HG03108 (cell line): ENCODE results near the gene TUBGCP2.
"Not testable (repeated sequence)": the region's sequence is repeated elsewhere in the genome, so short reads cannot be mapped to it uniquely, and the experiment has no call there.

Experiments
- ATAC-seq: cut with Tn5 transposase; IDR thresholded peaks from one replicate; pipeline ENCODE4 v1.9.1; 2021; ENCODE audit warnings: moderate library complexity; ENCODE audit not compliant: unreplicated experiment

TUBGCP2 gene

DNA sequence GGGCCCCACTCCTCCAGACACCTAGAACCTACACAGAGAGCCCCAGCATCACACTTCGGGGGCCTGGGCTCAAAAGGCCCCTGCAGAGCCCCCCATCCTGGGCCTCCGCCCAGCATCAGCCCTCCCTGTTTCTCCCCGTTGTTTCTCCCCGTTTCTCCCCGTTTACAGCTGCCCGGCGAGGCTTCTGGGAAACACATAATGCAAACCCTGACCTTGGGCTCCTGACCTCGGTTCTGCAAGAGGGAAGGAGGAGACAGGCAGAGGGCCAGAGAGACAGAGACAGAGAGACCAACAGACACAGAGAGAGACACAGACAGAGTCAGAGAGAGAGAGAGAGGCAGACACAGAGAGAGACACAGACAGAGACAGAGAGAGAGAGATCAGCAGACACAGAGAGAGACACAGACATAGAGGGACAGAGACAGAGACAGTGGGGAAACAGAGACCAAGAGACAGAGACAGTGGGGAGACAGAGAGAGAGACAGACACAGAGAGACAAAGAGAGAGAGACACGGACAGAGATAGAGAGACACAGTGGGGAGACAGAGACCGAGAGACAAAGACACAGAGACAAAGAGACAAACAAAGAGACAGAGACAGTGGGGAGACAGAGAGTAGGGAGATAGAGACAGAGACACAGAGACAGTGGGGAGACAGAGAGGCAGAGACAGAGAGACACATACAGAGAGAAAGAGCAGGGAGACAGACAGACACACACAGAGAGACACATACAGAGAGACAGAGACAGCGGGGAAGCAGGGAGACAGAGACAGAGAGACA is 58.5 kb downstream of the TUBGCP2 start:
- no peak for ATAC-seq

DNA sequence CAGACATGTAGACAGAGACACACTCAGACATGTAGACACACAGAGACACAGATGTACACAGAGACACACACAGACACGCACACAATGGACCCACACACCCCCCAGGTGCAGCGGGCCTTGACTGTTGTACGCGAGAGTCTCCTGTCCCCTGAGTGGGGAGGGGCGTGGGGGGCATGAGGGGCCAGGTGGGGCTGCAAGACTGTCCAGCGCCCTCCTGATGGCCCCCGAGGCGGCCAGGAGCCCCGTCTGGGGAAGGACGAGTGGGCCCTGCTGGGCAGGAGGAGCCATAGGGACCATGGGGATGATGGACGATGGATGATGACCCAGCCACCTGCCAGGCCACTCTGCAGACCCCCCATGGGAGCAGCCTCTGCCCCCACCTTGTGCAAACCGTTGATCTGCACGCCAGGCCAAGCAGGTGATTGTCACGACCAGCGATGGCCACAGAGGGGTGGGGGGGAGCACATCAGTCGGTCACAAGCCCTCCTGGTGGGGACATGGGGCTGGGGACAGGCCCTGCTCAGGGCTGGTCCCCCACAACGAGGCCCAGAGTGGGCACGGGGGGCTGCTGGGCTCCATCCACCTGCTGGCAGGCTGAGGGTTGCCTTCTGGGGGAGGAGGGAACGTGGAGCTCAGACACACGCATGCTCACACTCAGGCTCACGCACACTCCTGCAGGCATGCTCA is 59.4 kb downstream of the TUBGCP2 start:
- no peak for ATAC-seq

DNA sequence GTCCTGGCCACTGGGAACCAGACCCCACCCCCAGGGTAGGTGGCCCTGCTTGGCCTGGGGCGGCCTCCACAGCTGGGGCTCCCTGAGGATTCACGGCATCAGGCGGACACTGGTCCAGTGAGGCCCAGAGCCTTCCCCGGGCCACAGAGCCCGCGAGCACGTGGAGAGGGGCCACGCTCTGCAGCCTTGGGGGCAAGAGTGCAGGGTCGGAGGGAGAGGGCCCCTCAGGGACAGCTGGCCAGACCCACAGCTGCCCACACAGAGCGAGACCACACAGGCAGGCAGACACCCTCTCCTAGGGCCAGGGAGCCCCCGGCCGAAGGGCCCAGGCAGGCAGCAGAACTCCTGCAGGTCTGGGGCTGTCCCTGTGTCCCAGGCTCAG is 60.3 kb downstream of the TUBGCP2 start:
- no peak for ATAC-seq

DNA sequence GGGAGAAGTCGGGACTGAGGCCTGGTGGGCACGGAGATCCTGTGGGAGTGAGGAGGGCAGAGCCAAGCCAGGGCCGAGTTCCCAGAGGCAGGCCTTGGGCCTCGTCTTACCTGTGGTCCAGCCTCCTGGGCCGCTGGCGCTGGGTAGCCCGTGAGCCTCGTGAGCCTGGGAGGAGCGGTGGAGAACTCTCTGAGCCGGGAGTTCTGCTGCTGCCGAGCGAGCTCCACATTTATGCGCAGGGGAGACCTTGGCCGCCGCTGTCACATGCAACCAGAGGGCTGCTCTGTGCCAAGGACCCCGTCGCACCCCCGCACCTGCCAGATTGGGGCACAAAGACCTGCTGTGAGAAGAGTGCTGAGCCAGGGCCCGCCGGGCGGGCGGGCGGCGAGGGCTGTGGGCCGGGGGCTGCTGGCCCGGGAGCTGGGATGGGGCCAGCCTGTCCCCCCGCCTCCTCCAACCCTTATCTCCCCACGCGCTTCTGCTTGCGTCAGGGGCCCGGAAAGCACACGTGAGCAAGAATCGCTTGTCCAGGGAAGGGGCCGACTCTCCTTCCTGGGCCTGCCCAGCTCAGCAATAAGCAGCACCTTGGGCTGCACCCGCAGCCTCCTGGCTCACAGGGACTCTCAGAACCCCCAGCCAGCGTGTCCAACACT is 60.9 kb downstream of the TUBGCP2 start:
- ATAC-seq: no peak

DNA sequence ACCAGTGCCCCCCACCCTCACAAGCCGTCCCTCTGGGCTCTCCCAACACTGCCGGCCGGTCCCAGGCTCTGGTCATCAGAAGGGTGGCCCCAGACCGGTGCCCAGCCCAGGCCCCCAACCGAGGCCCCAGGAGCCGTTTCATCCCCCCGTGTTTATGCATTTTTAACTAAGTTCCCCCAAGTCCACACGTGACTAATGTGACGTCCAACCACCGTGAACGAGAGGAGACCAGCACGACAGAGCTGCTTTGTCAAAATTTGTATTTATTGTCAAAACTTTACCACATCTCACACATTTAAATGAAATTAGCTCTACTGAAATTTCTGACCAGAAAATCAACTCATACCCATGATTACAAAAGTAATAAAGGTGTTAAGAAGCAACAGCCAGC is 62.4 kb downstream of the TUBGCP2 start:
- ATAC-seq: no peak

DNA sequence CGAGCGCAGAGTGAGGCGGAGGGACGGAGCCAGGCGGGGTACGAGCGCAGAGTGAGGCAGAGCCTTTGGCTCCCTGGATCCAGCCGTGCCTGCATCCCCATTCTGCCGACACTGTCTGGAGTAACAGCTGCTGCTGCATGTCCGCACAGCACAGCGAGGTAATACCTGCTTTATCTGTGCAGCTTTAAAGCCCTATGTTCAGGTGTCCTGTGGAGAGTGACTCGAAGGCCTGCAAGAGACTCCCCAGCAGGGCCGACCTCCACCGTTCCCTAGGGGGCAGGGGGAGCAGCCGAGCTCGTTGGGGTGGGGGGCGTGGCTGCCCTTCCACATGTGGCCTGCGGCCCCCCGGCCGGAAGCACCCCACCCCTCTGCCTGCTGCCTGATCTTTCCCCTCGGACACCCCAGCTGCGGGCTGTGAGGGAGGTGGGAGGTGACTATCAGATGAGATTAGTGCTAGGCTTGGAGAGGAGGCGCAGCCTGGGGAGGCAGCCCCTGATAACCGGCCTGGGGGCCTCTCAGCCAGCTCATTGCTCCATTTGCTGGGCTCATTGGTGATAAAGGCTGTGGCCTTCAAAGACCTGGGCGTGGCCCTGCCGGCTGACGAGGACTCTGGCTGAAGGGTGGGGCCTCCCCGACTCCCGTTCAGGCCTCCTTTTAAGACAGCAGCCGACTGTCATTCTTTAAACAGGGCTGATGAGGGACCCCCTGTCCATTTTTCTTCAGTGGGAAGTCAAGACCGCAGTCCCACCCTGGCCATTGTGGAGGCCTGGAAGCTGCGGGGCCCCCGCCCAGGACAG is 63.0 kb downstream of the TUBGCP2 start:
- no peak for ATAC-seq

DNA sequence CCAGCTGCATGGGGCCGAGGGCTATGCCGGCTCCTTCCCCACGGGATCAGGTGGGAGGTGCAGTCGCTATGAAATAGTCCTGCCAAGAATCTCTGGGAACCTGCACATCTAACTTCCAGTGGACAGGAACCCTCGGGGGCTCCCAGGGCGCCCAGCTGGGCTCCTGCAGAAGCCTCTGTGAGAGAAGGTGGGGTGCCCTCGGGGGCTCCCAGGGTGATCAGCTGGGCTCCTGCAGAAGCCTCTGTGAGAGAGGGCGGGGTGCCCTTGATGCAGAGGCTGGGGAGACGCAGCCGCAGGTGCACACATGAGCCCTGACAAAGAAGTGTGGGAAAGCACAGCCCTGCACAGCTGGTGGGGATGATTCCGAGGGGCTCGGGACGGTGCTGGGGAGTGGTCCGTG is 65.1 kb downstream of the TUBGCP2 start:
- ATAC-seq: no peak

DNA sequence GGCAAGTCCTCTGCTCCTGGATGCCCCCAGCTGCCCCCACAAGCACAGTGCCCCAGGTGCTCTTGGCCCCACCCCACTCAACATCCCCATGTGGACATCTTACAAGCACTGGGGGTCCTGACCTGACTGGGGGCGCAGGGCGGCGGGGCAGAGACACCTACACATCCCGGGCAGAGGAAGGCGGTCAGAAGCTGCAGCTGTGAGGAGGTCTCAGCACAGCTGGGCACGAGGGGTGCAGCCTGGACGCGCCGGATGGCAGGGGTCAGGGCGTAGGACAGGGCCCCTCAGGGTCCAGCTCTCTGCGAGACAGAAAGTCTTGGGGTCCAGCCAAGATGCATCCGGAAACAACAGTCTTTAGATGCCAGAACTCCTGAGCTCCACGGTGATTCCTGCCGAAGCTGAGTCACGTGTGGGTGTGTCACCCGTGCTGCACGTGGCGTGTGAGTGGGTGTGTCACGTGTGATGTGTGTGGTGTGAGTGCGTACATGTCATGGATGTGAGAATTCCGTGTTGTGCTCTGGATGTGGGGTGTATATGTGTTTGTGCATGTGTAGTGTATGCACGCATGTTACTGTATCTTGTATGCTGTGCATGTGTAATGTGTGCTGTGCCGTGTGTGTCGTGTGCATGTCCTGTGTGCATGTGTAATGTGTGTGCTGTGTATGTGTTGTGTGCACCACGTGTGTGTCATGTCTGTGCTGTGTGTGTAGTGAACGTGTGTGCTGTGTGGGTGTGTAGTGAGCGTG is 65.9 kb downstream of the TUBGCP2 start:
- ATAC-seq: no peak

DNA sequence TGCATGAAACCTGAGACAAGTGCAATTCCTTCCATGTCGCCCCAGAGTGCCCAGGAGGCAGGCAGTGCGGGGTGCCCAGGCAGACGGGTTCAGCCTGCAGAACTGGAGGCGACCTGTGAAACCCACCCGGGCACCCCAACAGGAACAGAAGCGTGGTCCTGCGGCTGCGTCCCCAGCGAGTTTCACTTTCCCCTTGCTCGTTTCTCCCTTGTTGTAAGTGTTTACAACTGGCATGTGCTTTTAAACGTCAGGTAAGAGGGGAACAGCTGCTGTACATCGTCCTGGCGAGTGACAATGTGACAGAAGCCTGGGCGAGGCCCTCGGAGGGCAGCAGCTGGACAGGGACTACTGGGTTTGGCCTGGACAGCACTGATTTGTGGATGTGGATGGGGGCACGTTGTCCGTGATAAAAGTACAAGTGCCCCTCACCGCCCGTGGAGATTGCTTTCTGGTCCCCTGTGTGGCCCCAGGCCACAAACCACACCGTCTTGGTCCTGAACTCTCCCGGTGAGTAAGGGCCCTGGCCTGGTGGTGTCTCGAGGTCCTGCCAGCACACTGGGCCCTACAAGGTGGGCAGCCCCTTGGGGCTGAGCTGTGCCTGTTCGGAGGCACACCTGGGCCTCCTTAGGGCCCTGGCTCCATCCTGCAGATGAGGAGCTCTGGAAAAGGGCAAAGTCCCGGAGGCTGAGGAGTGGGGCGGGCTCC is 67.0 kb downstream of the TUBGCP2 start:
- no peak for ATAC-seq

DNA sequence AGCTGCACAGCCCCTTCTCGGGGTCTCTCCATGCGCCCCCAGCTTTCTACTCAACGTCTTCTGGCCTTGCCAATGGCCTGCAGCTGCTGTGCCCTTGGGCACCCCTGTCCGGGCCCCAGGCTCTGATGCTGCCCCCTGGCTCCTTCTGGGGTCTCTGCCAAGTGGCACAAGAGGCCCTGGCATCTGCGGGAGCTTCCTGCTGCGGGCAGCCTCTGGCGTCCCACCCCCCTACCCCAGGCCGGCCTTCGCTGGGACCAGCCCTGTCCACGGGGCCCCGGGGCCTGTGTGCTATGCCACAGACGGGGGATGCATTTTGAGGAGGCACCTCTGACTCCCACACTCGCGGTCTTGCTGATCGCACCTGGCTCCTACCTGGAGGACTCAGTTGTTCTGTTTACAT is 68.7 kb downstream of the TUBGCP2 start:
- ATAC-seq: no peak

DNA sequence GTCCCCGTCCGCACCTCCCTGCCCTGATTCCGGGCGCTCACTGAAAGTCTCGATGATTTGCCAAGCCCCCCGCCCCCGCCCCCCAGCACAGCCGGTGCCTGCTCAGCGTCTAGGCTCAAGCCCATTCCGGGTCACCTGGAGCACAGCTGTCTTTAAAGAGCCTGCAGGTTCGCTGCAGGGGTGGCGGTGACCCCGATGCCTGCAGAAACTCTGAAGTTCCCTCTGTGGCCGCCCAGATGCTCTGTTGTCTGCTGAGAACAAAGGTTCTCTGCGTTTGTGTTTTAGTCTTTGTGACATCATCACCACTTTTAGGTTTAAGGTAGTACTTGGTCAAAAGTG is 70.2 kb downstream of the TUBGCP2 start:
- ATAC-seq: no peak

DNA sequence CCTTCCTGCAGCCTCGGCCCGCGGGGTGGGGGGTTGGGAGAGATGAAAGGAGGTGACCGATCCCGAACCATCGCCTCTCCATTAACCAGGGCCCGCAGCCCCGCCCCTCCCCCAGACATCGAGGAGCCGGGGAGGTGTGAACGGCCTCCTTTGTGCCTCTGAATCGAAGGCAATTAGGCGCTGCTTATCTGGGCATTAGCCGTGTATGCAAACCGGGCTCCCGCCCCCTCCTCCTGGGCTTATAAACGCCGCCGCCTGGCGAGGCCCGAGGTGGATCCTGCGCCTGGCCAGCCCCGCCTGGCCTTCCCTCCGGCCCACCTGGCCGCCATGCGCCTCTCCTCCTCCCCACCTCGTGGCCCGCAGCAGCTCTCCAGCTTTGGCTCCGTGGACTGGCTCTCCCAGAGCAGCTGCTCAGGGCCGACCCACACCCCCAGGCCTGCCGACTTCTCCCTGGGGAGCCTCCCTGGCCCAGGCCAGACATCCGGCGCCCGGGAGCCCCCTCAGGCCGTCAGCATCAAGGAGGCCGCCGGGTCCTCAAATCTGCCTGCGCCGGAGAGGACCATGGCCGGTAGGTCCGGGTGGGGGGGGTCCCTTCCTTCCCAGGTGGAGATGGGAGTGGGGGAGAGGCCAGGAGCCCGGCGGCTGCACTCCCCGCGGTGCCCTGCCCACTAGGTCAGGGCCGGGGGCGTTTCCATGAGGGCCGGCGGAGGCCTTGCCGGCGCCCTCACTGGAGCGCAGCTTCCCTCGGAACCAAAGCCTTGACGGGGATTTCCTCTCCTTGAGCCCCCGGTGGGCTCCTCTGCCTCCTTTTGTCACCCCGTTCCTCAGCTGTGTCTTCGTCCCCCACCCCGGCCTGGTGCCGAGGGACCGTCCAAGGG is 70.8 kb downstream of the TUBGCP2 start, which contains the start of gene VENTX:
Gene VENTX (plus strand): TSS at position 268 of the 878 bp plus-strand sequence. CDS start 60 bp downstream, at position 328.
- ATAC-seq: no peak

DNA sequence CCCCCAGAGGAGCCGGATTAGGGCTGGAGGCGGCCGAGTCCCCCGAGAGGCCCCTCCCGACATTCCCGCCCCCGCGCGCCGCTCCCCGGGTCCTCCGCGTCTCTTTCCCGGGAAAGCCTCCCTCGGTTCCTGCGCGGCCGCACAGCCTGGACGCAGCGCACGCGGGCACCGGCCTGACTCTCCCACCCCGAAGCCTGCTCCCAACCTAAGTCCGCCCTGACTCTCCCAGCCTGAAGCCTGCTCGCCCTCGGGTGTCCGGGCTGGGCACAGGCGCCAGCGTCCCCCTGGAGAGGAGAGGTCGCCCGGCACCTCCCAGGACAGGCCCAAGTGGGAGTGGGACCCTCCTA is 71.5 kb downstream of the TUBGCP2 start:
- ATAC-seq: no peak

DNA sequence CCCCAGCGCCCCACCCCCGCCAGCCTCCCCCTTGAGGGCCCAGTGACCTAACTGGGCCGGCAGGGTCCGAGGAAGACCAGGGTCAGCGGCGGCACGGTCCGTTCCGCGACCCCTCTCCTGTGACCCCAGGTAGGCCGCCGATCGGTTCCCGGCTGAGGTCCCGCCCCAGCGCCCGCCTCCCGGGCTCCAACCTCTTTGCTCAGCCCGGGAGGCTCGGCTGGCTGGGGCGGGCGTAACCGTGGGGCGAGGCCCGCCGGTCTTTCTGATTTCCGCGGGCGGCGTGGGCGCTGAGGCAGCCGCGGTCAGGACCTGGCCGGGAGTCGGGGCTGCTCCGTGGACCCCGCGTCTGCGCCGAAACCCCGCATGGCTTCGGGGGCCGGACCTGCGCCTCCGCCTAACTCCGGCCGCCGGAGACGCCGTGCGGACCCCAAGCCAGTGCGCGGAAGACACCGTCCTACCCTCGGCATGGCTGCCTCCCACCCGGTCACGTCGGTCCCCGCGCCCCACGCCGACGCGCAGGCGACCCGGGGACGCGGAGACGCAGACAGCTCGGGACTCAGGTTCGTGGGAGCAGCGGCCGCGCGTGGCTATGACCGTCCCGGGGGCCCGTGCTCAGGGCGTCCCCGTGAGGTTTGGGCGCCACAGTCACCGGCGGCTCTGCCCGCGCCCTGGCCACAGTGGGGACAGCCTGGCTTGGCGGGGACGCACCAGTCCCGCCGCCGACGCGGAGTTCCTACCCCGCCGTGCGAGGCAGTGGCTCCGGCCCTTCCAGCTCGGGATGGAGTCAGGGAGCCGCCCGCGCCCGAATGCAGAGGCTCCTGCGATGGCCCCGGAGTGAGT is 72.1 kb downstream of the TUBGCP2 start:
- no peak for ATAC-seq

DNA sequence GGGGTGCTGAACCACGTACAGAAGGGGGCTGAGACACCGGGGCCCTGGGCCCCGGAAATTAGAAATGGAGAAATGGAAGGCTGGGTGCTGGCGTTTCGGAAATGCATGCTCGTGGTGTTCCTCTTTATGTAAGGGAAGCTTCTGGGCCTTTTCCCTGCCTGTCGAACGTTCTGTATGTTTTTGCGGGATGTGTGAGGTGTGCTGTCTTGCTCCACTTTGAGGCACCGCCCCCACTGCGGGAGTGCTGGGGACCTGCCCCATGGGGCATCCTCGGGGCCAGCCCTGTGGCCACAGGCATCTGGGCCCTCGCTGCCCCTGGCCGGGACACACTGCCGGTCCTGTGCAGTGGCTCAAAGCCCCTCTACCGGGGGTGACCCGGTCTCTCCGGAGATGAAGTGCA is 72.7 kb downstream of the TUBGCP2 start:
- ATAC-seq: no peak

DNA sequence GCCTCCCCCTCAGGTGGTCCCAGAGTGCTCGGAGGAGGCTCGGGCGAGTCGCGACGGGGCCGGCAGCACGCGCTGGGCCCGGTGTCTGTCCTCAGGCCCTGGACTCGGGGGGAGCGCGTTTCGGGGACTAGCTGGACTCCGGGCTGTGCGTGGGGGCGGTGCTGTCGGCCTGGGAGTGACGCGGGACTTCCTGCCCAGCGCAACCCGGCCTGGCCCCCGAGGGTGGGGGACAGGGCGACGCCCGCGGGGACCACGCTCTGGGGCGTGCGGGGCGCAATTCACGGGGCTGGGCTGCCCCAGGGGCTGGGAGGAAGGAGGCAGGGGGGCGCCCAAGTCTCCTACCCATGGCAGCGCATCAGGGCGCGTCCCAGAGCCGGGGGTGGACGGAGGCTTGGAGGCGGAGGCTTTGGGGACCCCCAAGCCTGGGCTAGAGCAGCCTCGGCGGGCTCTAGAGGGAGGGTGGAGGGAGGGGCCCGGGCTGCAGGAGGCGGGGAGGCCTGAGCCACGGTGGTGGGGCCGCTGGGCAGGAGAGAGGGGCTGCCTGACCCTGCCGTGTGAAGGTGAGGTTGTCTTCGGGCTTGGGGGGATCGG is 73.3 kb downstream of the TUBGCP2 start:
- ATAC-seq: no peak

DNA sequence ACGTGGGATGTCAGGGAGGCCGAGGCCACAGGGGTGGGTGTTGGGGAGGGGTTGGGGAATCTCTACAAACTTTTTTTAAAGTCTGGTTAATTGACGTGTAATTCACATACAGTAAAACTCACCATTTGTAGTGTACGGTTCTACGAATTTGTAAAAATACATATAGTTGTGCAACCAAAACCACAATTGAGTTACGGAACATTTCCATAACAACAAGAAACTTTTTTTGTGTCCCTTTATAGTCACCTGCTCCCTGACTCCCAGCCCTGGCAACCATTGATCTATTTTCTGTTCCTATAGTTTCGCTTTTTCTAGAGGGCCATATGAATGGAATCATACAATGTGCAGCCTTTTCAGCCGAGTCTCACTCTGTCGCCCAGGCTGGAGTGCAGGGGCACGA is 73.9 kb downstream of the TUBGCP2 start:
- not testable (repeated sequence) for ATAC-seq
